ENCODE results near the gene LRRC74B.

The LRRC74B gene

GRCh38 chr22:21064917-21065864 lies 19.4 kb downstream of the LRRC74B start:
- TF ChIP-seq CTCF (conservative IDR thresholded peaks at IDR 0.05; ENCODE audit: control insufficient read depth, insufficient read depth, low read depth, low read length): no peak
- H3K4me3 ChIP-seq (ENCODE audit: control insufficient read depth, low read depth, low read length): no peak overlapping the region
- no peak for DNase-seq (ENCODE audit: low read depth)

DNA sequence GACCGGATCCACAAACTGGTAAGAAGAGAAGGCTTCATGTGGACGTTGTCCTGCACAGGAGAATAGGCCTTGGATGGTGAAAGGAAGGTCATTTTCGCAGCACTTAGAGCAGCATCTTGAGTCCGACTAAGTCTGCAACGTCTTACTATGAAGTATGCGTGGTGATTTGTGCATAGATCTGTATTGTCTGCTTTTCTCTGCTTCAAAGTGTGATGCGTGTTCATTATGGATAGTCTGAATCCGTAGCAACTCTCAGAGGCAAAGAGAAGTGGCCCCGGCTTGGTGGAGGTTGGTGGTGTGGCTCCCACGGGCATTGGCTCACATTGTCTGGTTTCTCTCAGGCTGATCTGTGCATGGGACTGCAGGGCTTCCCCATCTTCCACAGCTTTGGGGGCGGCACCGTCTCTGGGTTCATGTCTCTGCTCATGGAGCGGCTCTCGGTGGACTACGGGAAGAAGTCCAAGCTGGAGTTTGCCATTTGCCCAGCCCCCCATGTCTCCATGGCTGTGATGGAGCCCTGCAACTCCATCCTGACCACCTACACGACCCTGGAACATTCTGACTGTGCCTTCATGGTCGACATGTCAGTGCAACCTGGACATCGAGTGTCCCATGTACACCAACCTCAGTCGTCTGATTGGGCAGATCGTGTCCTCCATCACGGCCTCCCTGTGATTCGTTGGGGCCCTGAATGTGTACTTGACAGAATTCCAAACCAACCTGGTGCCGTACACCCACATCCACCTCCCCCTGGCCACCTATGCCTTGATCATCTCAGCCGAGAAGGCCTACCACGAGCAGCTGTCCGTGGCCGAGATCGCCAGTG lies 21.5 kb downstream of the LRRC74B start:
- no peak for DNase-seq (ENCODE audit: low read depth)
- H3K4me3 ChIP-seq (ENCODE audit: control insufficient read depth, low read depth, low read length): no peak overlapping the region
- TF ChIP-seq CTCF (conservative IDR thresholded peaks at IDR 0.05; ENCODE audit: control insufficient read depth, insufficient read depth, low read depth, low read length): no peak

DNA sequence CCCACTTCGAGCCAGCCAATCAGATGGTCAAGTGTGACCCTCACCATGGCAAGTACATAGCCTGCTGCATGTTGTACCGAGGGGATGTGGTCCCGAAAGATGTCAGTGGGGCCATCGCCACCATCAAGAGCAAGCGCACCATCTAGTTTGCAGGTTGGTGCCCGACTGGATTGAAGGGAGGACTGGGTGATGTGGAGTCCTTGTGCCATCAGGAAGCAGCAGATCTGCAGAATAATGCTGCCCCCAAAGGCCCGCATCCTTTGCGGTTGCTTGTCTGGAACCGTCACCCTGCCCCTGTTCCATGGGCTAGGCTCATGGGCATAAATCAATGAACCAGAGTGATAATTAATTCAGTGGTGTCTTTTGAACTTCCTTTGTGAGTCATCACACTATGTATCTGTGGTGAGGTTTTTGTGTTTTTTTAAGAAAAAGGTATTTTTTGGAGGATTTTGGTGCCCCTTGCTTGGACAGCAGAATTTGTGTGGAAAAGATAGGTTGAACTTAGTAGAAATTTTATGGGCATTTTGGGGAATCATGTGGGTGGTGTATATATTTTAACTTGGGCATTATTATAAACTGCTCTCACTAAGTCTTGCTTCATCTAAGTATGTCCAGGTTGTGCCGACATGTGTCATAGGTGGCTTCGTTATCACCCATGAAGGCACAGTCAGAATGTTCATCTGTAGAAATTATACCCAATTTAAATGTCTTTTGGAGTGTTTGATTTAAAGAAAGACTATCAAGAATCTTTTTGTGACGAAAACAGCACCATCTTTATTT lies 22.3 kb downstream of the LRRC74B start:
- H3K4me3 ChIP-seq (ENCODE audit: control insufficient read depth, low read depth, low read length): no peak overlapping the region
- no peak for DNase-seq (ENCODE audit: low read depth)
- TF ChIP-seq CTCF (conservative IDR thresholded peaks at IDR 0.05; ENCODE audit: control insufficient read depth, insufficient read depth, low read depth, low read length): no peak

GRCh38 chr22:21068681-21069276 lies 23.0 kb downstream of the LRRC74B start:
- DNase-seq (ENCODE audit: low read depth): no peak
- TF ChIP-seq CTCF (conservative IDR thresholded peaks at IDR 0.05; ENCODE audit: control insufficient read depth, insufficient read depth, low read depth, low read length): no peak
- H3K4me3 ChIP-seq (ENCODE audit: control insufficient read depth, low read depth, low read length): no peak overlapping the region

GRCh38 chr22:21069375-21069774 lies 23.6 kb downstream of the LRRC74B start:
- TF ChIP-seq CTCF (conservative IDR thresholded peaks at IDR 0.05; ENCODE audit: control insufficient read depth, insufficient read depth, low read depth, low read length): no peak
- DNase-seq (ENCODE audit: low read depth): no peak
- no peak overlapping the region for H3K4me3 ChIP-seq (ENCODE audit: control insufficient read depth, low read depth, low read length)
